WERI-Rb-1 (cell line): ENCODE data around the gene NGEF.

ENCODE experiments used
- DNase-seq: peaks from one replicate; pipeline ENCODE4 v3.0.0-alpha.2; 2020
- H3K27ac ChIP-seq: fragments of 250-450 bp; sonication (Bioruptor Pico); 2 replicates; pipeline ENCODE4 v1.5.1; 2020; ENCODE audit warnings: mild to moderate bottlenecking, moderate library complexity
- H3K27me3 ChIP-seq: fragments of 250-450 bp; sonication (Bioruptor Pico); 2 replicates; pipeline ENCODE4 v1.5.1; 2021; ENCODE audit warnings: mild to moderate bottlenecking, low read depth, moderate library complexity; ENCODE audit not compliant: insufficient read depth, severe bottlenecking
- H3K36me3 ChIP-seq: fragments of 250-450 bp; sonication (Bioruptor Pico); 2 replicates; pipeline ENCODE4 v1.5.1; 2020; ENCODE audit warnings: mild to moderate bottlenecking, moderate library complexity
- H3K4me3 ChIP-seq: 2 replicates; pipeline ENCODE4 v1.5.1; 2011; ENCODE audit warnings: low read depth, mild to moderate bottlenecking, control low read depth, low read length
- H3K9me3 ChIP-seq: fragments of 250-450 bp; sonication (Bioruptor Pico); 2 replicates; pipeline ENCODE4 v1.5.1; 2021; ENCODE audit warnings: mild to moderate bottlenecking, moderate library complexity; ENCODE audit not compliant: severe bottlenecking
- CTCF ChIP-seq: IDR thresholded peaks from 2 replicates; pipeline ENCODE4 v1.5.1; 2011; ENCODE audit warnings: low read depth, mild to moderate bottlenecking, control low read depth, inconsistent platforms, low read length

NGEF gene

GRCh38 chr2:232870018-232870765 is 142.9 kb downstream of the NGEF start, which contains the start of gene SNORC:
TSS of gene SNORC (plus strand) at chr2:232870264. CDS start at chr2:232870342, 78 bp downstream.
- Histone ChIP-seq H3K27me3 (no peaks in the 10 kb centered on the region), H3K36me3 (no peaks in the 10 kb centered on the region), H3K4me3 (no peak within 1 kb of the TSS), H3K27ac (no peak within 1 kb of the TSS), H3K9me3 (no peaks in the 10 kb centered on the region)
- no peak for DNase-seq
- no peak for TF ChIP-seq CTCF

- no peaks in the 10 kb centered on the region for H3K36me3 ChIP-seq
- peak; percentile 20; the same call in 1 of the 2 replicates for TF ChIP-seq CTCF
- H3K4me3 ChIP-seq: no peak overlapping the region
- H3K27ac ChIP-seq: no peak overlapping the region
- DNase-seq: no peak
- no peaks in the 10 kb centered on the region for H3K27me3 ChIP-seq
- no peaks in the 10 kb centered on the region for H3K9me3 ChIP-seq
Measured at GRCh38 chr2:232869138-232870017, 143.7 kb downstream of the NGEF start.

- TF ChIP-seq CTCF: no peak
- no peak for DNase-seq
- Histone ChIP-seq H3K27me3 (no peaks in the 10 kb centered on the region), H3K36me3 (no peaks in the 10 kb centered on the region; the same call in 1 of the 2 replicates), H3K4me3 (no peak overlapping the region), H3K27ac (no peak overlapping the region), H3K9me3 (no peaks in the 10 kb centered on the region)
Measured at GRCh38 chr2:232866104-232866503, 147.0 kb downstream of the NGEF start.

DNA sequence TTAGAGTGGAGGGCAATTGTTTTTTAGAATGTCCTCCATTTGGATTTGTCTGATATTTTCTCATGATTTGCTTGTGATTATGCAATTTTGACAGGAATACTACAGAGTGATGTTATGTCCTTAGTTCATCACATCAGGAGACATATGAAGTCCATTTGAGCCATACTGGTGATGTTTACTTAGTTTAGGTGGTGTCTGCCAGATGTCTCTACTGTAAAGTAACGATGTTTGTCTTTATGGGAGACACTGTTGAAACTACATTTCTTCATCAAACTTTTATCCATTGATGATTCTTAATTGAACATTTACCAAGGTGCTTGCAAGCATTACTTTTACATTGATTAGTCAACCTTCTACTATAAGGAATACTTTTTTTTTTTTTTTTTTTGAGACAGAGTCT is 147.9 kb downstream of the NGEF start:
- H3K9me3 ChIP-seq: no peaks in the 10 kb centered on the region
- H3K36me3 ChIP-seq: no peaks in the 10 kb centered on the region; the same call in 1 of the 2 replicates
- H3K27me3 ChIP-seq: no peaks in the 10 kb centered on the region
- no peak for TF ChIP-seq CTCF
- no peak overlapping the region for H3K27ac ChIP-seq
- DNase-seq: no peak
- no peak overlapping the region for H3K4me3 ChIP-seq

- no peak for DNase-seq
- Histone ChIP-seq H3K4me3 (no peak overlapping the region), H3K27ac (no peak overlapping the region), H3K9me3 (no peaks in the 10 kb centered on the region), H3K27me3 (no peaks in the 10 kb centered on the region), H3K36me3 (peaks cover under 1% of the 10 kb centered on the region)
- no peak for TF ChIP-seq CTCF
Measured at GRCh38 chr2:232863996-232864395, 149.1 kb downstream of the NGEF start.
